ENCODE results near the gene FAM234B. TPM values are rescaled to one million over a fixed set of nuclear protein-coding genes. Genes with fewer than 3 reads are reported as not detected.

Gene FAM234B
- total RNA-seq, 4 donors from 2014 or later, result 19.3 to 41.4 (median 25.6) TPM

DNA sequence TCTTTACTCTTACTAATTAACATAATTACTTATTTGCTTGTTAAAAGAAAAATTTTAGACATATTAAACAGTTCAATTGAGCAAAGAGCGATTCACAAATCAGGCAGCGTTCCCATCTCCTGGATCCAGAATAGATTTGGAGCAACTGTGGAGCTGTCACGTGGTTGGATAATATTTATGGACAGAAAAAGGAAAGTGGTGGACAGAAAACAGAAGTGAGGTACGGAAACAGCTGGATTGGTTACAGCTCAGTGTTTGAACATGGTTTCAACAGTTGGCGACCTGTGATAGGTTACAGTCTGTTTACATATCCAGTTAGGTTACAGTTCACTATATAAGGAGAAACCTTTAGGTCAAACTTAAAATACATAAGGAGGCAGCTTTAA, 19.7 kb upstream of the FAM234B start:
- no peak for TF ChIP-seq POLR2A (IDR thresholded peaks at IDR 0.05)
- TF ChIP-seq, protein P1, sequence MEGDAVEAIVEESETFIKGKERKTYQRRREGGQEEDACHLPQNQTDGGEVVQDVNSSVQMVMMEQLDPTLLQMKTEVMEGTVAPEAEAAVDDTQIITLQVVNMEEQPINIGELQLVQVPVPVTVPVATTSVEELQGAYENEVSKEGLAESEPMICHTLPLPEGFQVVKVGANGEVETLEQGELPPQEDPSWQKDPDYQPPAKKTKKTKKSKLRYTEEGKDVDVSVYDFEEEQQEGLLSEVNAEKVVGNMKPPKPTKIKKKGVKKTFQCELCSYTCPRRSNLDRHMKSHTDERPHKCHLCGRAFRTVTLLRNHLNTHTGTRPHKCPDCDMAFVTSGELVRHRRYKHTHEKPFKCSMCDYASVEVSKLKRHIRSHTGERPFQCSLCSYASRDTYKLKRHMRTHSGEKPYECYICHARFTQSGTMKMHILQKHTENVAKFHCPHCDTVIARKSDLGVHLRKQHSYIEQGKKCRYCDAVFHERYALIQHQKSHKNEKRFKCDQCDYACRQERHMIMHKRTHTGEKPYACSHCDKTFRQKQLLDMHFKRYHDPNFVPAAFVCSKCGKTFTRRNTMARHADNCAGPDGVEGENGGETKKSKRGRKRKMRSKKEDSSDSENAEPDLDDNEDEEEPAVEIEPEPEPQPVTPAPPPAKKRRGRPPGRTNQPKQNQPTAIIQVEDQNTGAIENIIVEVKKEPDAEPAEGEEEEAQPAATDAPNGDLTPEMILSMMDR (IDR thresholded peaks at IDR 0.05), result no peak
- 65 to 70% methylated on average over 5 of the region's 5 CpGs for WGBS, 2 donors
- intact Hi-C loops (cut with DNase I; ENCODE audit: low total_unique reads), result loop anchor here (10.0 kb wide), 1 partner anchor 190 kb away; no protein-coding TSS in a partner anchor
- DNase-seq (ENCODE audit: low spot score in 2 of 2), result no peak
- no peak overlapping the region for H3K4me3 ChIP-seq (ENCODE audit: low read depth, poor library complexity, severe bottlenecking)

DNA sequence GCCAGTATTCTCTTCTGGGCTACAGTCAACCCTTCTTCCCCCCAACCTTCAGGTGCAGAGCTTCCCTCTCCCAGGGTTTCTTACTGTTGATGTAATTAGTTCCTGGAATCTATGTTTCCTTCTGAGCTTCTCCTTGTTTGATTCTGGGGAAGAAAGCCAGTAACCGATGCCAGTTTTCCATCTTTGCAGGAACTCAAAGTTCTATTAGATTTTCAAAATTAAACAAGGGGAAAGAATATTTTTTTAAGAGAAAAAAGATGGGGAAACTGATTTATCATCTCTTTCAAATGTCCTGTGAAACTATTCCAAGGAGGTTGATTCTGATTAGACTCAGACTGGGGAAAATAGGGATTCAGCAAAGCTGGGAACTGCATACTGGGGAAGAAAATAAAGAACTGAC, 17.9 kb upstream of the FAM234B start:
- 15 to 31% methylated on average over 1 of the region's 1 CpG for WGBS, 2 donors
- intact Hi-C loops (cut with DNase I; ENCODE audit: low total_unique reads), result loop anchor here (10.0 kb wide), 1 partner anchor 189 kb away; no protein-coding TSS in a partner anchor
- TF ChIP-seq POLR2A (IDR thresholded peaks at IDR 0.05), result no peak
- TF ChIP-seq, protein P1 (IDR thresholded peaks at IDR 0.05), result no peak
- no peak for DNase-seq (ENCODE audit: low spot score in 2 of 2)
- no peak overlapping the region for H3K4me3 ChIP-seq (ENCODE audit: low read depth, poor library complexity, severe bottlenecking)

DNA sequence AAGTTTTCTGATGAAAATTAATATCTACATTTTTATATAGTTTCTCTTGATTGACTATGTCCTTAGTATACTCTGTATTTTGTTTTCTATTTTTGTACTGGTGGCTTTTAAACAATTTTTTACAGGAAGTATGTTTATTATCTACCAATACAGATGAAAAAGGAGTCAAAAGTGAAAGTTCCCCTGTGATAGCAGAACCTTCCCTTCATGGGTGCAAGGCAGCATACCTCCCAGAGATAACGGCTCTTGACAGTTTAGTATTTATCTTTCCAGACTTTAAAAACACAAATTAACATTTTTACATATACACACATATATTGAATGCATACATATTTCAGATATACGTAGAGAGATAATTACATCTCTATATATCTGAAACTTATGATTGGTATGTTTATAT, 17.1 kb upstream of the FAM234B start:
- no peak overlapping the region for H3K4me3 ChIP-seq (ENCODE audit: low read depth, poor library complexity, severe bottlenecking)
- WGBS, 2 donors, result 76 to 78% methylated on average over 2 of the region's 2 CpGs
- DNase-seq (ENCODE audit: low spot score in 2 of 2), result no peak
- intact Hi-C loops (cut with DNase I; ENCODE audit: low total_unique reads), result loop anchor here (10.0 kb wide), 1 partner anchor 188 kb away; no protein-coding TSS in a partner anchor
- no peak for TF ChIP-seq POLR2A (IDR thresholded peaks at IDR 0.05)
- TF ChIP-seq, protein P1 (IDR thresholded peaks at IDR 0.05), result no peak

DNA sequence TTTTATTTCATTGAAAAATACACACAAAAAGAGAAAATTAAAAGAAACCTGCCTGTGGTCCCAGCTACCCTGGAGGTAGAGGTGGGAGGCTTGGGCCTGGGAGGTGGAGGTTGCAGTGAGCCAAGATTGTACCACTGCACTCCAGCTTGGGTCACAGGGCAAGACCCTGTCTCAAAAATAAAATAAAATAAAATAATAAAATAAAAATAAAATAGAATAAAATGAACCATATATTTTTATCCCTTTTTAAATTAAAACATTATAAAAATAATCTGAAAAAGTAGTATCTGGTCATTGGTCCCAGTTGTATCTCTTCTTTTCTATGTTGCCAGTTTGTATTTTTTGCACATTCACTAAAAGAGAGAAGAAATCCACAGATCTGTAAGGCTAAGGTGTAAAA, 16.7 kb upstream of the FAM234B start:
- intact Hi-C loops (cut with DNase I; ENCODE audit: low total_unique reads), result loop anchor here (10.0 kb wide), 1 partner anchor 187 kb away; no protein-coding TSS in a partner anchor
- no peak for TF ChIP-seq POLR2A (IDR thresholded peaks at IDR 0.05)
- TF ChIP-seq, protein P1 (IDR thresholded peaks at IDR 0.05), result no peak
- no peak for DNase-seq (ENCODE audit: low spot score in 2 of 2)
- no peak overlapping the region for H3K4me3 ChIP-seq (ENCODE audit: low read depth, poor library complexity, severe bottlenecking)

DNA sequence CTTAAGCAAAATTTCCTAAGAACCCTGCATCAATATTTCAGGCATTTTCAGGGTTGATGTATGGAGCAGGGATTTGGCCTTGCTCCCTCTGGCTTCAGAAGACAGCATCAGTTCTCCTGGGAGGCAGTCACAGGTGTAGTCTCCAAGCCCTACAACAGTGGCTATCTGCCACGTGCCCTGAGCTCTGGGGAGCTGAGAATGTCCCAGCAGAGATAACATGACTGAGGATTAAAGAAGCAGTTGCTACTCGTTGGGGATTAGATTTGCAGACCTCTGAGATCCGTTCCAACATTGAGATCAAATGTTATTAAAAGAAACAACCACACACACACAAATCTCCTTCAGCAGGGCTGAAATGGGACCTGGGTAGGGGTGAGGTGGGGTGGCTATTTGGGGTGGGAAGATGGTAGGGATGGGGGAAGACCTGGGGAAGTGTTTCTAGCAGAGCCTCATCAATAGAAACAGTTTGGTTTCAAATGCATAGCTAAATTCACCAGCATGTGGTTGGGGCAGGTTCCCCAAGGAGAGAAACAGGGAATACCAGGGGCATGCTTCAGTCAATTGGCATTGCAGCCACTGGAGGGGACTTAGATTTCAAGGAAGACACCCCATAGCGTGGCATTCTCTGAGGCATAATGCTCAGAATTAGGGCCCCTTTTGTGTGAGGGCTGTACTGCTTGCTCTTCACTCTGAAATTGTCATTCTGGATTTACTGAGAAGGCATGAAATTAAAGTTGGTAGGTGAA, 15.2 kb upstream of the FAM234B start:
- DNase-seq (ENCODE audit: low spot score in 2 of 2), result no peak
- intact Hi-C loops (cut with DNase I; ENCODE audit: low total_unique reads), result loop anchor here (10.0 kb wide), 1 partner anchor 186 kb away; no protein-coding TSS in a partner anchor
- TF ChIP-seq, protein P1 (IDR thresholded peaks at IDR 0.05), result no peak
- TF ChIP-seq POLR2A (IDR thresholded peaks at IDR 0.05), result no peak
- WGBS, 2 donors, result 87 to 90% methylated on average over 4 of the region's 4 CpGs
- no peak overlapping the region for H3K4me3 ChIP-seq (ENCODE audit: low read depth, poor library complexity, severe bottlenecking)
